IPS-15b (cell line): Measurements from ENCODE around the gene SNX32.

Experiments
- H3K27me3 ChIP-seq: one replicate; pipeline ENCODE4 v1.6.1; 2013; ENCODE audit warnings: low read length; ENCODE audit not compliant: control insufficient read depth, insufficient read depth
- H3K36me3 ChIP-seq: one replicate; pipeline ENCODE4 v1.6.1; 2013; ENCODE audit warnings: low read length; ENCODE audit not compliant: control insufficient read depth, insufficient read depth
- H3K4me1 ChIP-seq: one replicate; pipeline ENCODE4 v1.6.1; 2013; ENCODE audit warnings: mild to moderate bottlenecking, low read length; ENCODE audit not compliant: control insufficient read depth, insufficient read depth
- H3K4me3 ChIP-seq: one replicate; pipeline ENCODE4 v1.5.1; 2013; ENCODE audit warnings: low read depth, low read length
- H3K9ac ChIP-seq: one replicate; pipeline ENCODE4 v1.6.1; 2013; ENCODE audit warnings: low read depth, mild to moderate bottlenecking, low read length
- H3K9me3 ChIP-seq: one replicate; pipeline ENCODE4 v1.6.1; 2013; ENCODE audit warnings: mild to moderate bottlenecking, low read length; ENCODE audit not compliant: control insufficient read depth, insufficient read depth

The SNX32 gene

DNA sequence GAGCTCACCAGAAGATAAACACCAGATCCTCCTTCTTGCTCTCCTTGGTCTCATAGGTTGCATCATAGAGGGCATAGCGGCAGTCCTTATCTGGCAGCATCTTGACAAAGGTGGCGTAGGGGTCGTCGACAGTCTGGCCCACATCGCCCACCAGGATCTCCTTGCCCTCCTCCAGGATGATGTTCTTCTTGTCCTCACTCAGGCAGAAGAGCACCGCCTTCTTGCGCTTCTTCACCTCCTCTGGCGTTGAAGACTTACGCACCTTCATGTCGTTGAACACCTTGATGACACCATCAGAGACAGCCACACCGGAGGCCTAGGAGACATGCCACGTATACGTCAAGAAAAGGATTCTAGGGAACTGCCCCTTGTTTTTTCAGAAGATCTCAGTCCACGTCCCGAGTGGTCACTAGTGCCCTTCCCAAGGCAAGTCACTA is 22.2 kb downstream of the SNX32 start:
- H3K4me1 ChIP-seq: peaks cover 5% of the 10 kb centered on the region
- no peaks in the 10 kb centered on the region for H3K27me3 ChIP-seq
- peaks cover 3% of the 10 kb centered on the region for H3K9me3 ChIP-seq
- peaks cover 40% of the 10 kb centered on the region for H3K36me3 ChIP-seq
- H3K4me3 ChIP-seq: peak overlapping the region; percentile 98
- H3K9ac ChIP-seq: no peak overlapping the region

DNA sequence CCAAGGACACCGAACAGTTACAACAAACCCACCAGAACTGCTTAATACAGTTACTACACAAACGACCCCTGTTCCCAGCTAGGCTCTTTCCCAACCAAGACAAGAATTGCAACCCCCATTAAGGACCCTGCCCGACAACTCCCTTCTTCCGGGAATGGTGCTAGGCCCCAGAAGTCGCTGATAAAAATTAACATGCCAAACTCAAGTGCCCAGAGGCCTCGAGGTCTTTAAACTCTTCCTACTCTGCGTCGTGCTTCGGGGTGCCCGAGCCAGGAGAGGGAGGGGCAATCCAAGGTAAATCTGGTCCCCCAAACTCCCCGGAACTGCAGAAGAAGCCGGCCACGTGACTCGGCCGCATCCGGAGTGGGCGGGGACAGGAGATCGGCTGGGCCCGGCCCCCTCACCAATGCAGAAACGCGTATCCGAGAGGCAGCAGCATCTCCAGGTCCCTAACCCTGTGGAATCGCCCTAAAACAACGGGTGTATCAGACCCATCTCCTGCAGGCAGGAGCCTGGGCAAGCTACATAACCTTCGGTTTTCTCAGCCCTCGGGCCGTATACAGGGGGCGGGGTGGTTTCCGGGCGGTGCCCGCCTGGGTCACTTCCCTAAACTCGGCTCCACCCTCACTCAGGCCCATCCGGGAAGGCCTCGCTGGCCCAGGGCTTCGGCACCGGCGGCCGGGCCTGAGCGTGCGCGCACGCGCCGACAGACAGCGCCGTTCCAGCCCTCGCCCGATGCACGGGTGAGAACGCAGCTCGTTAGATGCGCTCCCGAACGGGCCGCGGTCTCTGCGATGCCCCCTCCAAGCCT is 23.1 kb downstream of the SNX32 start:
- Histone ChIP-seq H3K27me3 (no peaks in the 10 kb centered on the region), H3K36me3 (peaks cover 40% of the 10 kb centered on the region), H3K9ac (peak overlapping the region; percentile 90), H3K9me3 (no peaks in the 10 kb centered on the region), H3K4me1 (peaks cover 8% of the 10 kb centered on the region), H3K4me3 (peak overlapping the region; percentile 98)

DNA sequence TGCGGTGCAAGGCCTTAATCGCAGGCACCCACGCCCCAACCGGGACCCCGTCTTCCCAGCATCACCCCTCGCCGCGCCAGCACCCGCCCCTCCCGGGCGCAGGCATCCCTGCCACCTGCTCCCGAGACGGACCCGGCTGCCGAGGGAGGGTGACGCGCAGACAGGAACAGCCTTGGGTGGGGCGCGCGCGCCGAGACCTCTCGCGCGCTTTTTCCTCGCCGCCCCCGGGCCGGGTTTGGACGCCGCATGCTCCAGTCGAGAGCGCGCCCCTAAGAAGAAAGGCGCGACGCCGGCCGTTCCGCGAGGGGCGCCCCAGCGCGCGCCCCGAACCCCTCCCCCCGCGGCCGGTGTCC is 23.7 kb downstream of the SNX32 start:
- peak overlapping the region; percentile 98 for H3K4me3 ChIP-seq
- no peaks in the 10 kb centered on the region for H3K9me3 ChIP-seq
- peaks cover 38% of the 10 kb centered on the region for H3K36me3 ChIP-seq
- H3K9ac ChIP-seq: peak overlapping the region; percentile 90
- H3K27me3 ChIP-seq: no peaks in the 10 kb centered on the region
- H3K4me1 ChIP-seq: peaks cover 8% of the 10 kb centered on the region

DNA sequence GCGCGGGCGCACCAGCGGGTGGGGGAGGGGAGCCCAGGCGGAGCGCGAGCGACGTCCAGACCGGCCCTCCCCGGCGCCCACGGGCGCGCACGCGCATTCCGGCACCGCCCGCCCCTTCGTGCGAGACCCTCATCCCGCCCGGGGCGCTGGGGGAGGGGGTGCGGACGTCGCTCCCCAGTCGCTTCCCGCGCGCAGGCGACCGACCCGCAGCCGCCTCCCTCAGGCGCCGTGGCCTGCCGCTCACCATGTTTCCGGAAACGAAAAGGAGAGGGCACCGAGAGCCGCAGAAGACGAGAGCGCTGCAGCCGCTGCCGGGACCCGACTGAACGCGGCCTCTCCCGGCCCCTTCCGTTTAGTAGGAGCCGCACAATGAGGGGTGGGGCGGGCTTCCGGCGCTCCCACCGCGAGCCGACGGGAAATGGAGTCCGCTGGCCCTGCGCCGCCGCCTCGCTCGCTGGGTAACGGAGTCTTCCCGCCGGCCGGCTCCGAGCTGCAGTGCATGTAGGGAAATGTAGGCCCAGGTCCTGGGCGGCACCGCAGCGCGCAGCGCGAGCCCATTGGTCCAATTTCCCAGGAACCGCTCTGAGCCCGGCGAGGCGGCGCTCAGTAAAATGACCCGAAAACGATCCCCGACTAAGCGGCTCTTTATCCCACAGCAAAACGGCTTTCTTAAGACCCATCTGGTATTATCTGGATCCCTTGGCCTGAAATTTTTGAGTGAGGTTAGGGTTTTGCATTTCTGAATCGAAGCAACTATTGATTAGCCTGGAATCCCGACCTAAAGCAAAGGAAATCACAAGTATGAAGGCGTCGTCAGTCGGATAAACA is 24.3 kb downstream of the SNX32 start, which contains the start of gene CFL1:
Gene CFL1, minus strand, starts transcription at position 328 of the 828 bp plus-strand sequence. Its CDS starts 81 bp downstream, at position 247.
- Histone ChIP-seq H3K4me3 (peak within 1 kb of the TSS; percentile 98), H3K27me3 (no peaks in the 10 kb centered on the region), H3K9me3 (no peaks in the 10 kb centered on the region), H3K36me3 (peaks cover 40% of the 10 kb centered on the region), H3K4me1 (peaks cover 8% of the 10 kb centered on the region), H3K9ac (peak within 1 kb of the TSS; percentile 90)

DNA sequence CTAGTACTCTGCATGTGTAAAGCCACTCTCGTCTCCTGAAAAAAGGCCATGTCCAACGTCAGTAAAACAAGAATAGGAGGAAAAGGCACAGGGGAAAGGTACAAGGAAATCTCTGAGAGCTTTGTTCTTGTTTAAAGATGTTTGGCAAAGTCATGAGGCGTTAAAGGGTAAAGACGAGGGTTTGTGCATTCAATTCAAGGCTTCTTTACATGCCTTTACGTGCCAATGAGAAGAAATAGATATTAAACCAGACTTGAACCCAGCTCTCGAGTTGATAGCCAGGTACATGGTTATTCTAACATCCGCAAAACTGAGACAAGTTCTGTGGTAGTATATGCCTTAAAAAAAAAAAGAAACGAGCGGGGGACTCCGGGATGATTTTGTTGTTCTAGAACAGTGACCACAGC is 24.9 kb downstream of the SNX32 start:
- H3K36me3 ChIP-seq: peaks cover 41% of the 10 kb centered on the region
- H3K4me3 ChIP-seq: peak overlapping the region; percentile 98

DNA sequence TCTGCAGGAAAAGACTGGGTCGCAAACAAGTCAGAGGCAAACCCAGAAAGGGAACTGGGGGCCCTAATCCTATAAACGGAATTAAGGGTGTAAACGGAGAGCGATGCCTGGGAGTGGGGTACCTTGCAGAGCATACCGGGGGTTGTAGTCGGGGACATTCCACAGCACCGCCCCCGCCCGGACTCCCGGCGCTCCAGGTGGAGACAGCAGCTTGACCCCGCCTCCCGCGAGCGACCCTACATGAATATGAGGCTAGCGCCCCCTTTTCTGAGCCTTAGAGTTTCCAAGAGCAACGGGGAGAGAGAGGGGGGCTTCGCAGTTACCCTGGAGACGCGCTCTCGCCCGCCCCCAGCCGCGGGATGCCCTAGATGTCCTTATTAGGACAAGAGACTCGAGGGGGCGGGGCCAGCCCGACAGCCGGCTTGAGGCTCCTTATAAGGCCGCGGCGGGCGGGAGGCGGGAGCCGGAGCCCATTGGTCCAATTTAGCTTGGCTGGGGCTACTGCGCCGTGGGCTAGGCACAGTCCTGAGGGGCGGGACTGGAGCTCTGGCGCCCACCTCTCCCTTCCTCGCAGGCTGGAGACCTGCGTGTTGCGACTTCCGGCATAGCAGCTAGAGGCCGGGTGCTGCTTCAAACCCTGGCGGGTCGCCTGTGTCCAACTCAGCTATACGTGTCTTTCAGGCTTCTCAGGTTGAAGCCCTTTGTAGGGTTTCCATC is 25.5 kb downstream of the SNX32 start:
- H3K36me3 ChIP-seq: peaks cover 41% of the 10 kb centered on the region
- no peaks in the 10 kb centered on the region for H3K9me3 ChIP-seq
- peak overlapping the region; percentile 98 for H3K4me3 ChIP-seq
- peaks cover 8% of the 10 kb centered on the region for H3K4me1 ChIP-seq
- peak overlapping the region; percentile 87 for H3K9ac ChIP-seq
- no peaks in the 10 kb centered on the region for H3K27me3 ChIP-seq

More for the DNA sequence above, 24.9 kb downstream of the SNX32 start:
- H3K27me3 ChIP-seq: no peaks in the 10 kb centered on the region
- H3K9ac ChIP-seq: peak overlapping the region; percentile 27
- H3K9me3 ChIP-seq: no peaks in the 10 kb centered on the region
- peaks cover 8% of the 10 kb centered on the region for H3K4me1 ChIP-seq

DNA sequence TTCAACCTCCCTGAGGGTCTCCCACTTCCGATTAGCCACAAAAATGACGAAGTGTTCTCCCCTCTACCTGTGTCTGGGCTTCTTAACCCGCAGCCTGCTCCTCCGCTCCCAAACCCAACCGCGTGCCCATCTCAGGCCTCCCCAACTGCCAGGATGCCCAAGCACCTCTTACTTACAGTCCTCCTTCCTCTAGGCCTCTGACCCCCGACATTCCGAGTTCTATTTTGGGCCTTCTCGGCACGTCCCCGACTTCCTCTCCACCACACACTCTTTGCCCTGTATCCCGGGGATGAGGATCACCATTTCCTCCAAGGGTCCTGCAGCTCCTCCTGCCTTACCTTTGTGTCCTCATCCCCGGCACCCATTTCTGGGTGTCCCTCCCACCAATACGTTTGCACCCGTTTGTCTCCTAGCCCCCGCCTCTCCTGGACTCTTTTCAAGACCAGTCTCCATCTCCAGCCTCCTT is 26.1 kb downstream of the SNX32 start:
- H3K4me1 ChIP-seq: peaks cover 8% of the 10 kb centered on the region
- H3K4me3 ChIP-seq: peak overlapping the region; percentile 94
- no peaks in the 10 kb centered on the region for H3K9me3 ChIP-seq
- H3K27me3 ChIP-seq: no peaks in the 10 kb centered on the region
- H3K36me3 ChIP-seq: peaks cover 38% of the 10 kb centered on the region
- H3K9ac ChIP-seq: peak overlapping the region; percentile 87

DNA sequence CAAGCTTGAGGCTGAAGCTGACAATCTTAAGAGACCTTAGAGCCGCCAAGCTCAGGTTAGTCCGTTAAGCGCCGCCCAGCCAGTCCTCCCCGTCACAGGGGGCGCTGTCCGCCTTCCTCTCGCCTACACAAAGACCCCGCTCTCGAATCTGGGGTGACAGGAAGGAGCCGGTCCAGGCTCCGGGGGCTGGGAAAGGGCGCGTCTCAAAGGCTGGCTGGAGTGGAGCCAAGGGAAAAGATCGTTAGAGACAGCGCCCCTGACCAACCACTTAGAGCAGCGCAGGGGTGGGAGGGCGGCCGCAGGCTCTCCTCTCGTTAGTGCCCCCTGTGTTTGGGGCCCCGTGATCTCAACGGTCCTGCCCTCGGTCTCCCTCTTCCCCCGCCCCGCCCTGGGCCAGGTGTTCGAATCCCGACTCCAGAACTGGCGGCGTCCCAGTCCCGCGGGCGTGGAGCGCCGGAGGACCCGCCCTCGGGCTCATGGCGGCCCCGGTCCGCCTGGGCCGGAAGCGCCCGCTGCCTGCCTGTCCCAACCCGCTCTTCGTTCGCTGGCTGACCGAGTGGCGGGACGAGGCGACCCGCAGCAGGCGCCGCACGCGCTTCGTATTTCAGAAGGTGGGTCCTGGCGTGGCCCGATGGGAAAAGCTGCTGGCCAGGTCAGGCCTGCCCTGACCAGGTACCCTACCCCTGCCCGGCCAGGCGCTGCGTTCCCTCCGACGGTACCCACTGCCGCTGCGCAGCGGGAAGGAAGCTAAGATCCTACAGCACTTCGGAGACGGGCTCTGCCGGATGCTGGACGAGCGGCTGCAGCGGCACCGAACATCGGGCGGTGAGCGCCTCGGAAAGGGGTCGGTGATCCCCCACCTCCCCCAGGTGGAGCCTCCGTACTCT is 26.8 kb downstream of the SNX32 start, which contains the start of gene MUS81:
Gene MUS81, plus strand, starts transcription at position 156 of the 887 bp plus-strand sequence. Its CDS starts 321 bp downstream, at position 477.
- no peaks in the 10 kb centered on the region for H3K9me3 ChIP-seq
- H3K9ac ChIP-seq: peak within 1 kb of the TSS; percentile 93
- no peaks in the 10 kb centered on the region for H3K27me3 ChIP-seq
- peaks cover 8% of the 10 kb centered on the region for H3K4me1 ChIP-seq
- peaks cover 36% of the 10 kb centered on the region for H3K36me3 ChIP-seq
- peak within 1 kb of the TSS; percentile 94 for H3K4me3 ChIP-seq

DNA sequence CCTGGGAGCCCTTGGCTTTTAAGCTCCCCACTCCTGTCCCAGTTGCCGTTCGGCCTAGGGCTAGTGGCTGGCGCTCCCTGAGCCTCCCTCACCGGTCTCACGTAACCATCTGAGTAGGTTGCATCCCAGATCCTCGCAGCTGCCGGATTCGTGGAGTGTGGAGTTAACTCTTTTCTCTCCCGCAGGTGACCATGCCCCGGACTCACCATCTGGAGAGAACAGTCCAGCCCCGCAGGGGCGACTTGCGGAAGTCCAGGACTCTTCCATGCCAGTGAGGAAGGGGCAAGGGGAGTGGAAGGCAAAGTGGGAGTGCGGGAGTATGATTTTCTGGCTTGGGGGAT is 27.4 kb downstream of the SNX32 start:
- Histone ChIP-seq H3K27me3 (no peaks in the 10 kb centered on the region), H3K9me3 (no peaks in the 10 kb centered on the region), H3K36me3 (peaks cover 33% of the 10 kb centered on the region), H3K4me3 (peak overlapping the region; percentile 94), H3K4me1 (peaks cover 6% of the 10 kb centered on the region), H3K9ac (peak overlapping the region; percentile 93)

DNA sequence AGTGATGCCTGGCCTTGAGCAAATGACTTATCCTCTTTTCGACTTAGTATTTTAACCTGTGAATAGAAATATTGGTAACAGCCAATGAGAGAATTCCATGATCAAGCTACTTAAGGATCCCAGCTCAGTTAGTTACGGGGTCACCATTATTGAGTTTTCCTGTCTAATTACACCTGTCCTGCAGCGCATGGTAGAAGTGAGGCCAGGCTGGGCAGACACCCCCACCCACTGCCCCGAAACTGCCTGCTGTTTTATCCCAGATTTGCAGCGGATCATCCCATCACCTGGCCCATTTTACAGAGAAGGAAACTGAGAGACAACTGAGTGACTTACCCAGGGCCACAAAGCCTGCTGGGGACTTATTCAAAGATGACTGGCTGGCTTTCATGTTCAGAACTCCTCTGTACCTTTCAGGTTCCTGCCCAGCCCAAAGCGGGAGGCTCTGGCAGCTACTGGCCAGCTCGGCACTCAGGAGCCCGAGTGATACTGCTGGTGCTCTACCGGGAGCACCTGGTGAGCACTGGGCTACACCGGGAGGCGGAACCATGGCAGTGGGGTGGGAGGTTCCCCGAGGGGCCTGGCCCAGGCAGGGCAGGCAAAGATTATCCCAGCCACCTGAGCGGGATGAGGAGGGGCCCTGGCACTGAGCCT is 27.9 kb downstream of the SNX32 start:
- Histone ChIP-seq H3K4me1 (peaks cover 3% of the 10 kb centered on the region), H3K36me3 (peaks cover 28% of the 10 kb centered on the region), H3K27me3 (no peaks in the 10 kb centered on the region), H3K4me3 (peak overlapping the region; percentile 94), H3K9ac (peak overlapping the region; percentile 93), H3K9me3 (no peaks in the 10 kb centered on the region)
